NCI-H146 treated with DMSO at 0.1 percent for 48 hours (cell line): ENCODE results near the gene ARHGAP15.

ENCODE experiments used
- DNase-seq: peaks from one replicate; lab custom pipeline; 2025; ENCODE audit not compliant: unreplicated experiment; lab: John Stamatoyannopoulos, UW

ARHGAP15 gene

GRCh38 chr2:143477714-143478443 lies 348.7 kb downstream of the ARHGAP15 start:
- no peak for DNase-seq

GRCh38 chr2:143480086-143480485 lies 350.9 kb downstream of the ARHGAP15 start:
- no peak for DNase-seq

GRCh38 chr2:143480601-143481236 lies 351.5 kb downstream of the ARHGAP15 start:
- no peak for DNase-seq

- no peak for DNase-seq
Measured at GRCh38 chr2:143481237-143481623, 352.0 kb downstream of the ARHGAP15 start.

GRCh38 chr2:143481733-143482132 lies 352.5 kb downstream of the ARHGAP15 start:
- DNase-seq: no peak

- no peak for DNase-seq
Measured at GRCh38 chr2:143482316-143482715, 353.1 kb downstream of the ARHGAP15 start.

GRCh38 chr2:143482771-143483170 lies 353.6 kb downstream of the ARHGAP15 start:
- DNase-seq: no peak

- DNase-seq: no peak
Measured at GRCh38 chr2:143486976-143487375, 357.8 kb downstream of the ARHGAP15 start.

GRCh38 chr2:143489145-143489544 lies 359.9 kb downstream of the ARHGAP15 start:
- DNase-seq: no peak

- no peak for DNase-seq
Measured at GRCh38 chr2:143491131-143491530, 361.9 kb downstream of the ARHGAP15 start.

GRCh38 chr2:143493339-143493738 lies 364.1 kb downstream of the ARHGAP15 start:
- DNase-seq: no peak

- DNase-seq: no peak
Measured at GRCh38 chr2:143497726-143498125, 368.5 kb downstream of the ARHGAP15 start.

GRCh38 chr2:143498496-143498895 lies 369.3 kb downstream of the ARHGAP15 start:
- DNase-seq: no peak

GRCh38 chr2:143499061-143499460 lies 369.8 kb downstream of the ARHGAP15 start:
- no peak for DNase-seq

GRCh38 chr2:143501106-143501676 lies 372.0 kb downstream of the ARHGAP15 start:
- DNase-seq: no peak

- DNase-seq: no peak
Measured at GRCh38 chr2:143503280-143503679, 374.1 kb downstream of the ARHGAP15 start.

- DNase-seq: no peak
Measured at GRCh38 chr2:143504397-143504796, 375.2 kb downstream of the ARHGAP15 start.

- no peak for DNase-seq
Measured at GRCh38 chr2:143505542-143505941, 376.3 kb downstream of the ARHGAP15 start.

GRCh38 chr2:143513081-143513480 lies 383.9 kb downstream of the ARHGAP15 start:
- DNase-seq: no peak

GRCh38 chr2:143514413-143514812 lies 385.2 kb downstream of the ARHGAP15 start:
- no peak for DNase-seq

GRCh38 chr2:143515318-143515717 lies 386.1 kb downstream of the ARHGAP15 start:
- no peak for DNase-seq

GRCh38 chr2:143519521-143519920 lies 390.3 kb downstream of the ARHGAP15 start:
- no peak for DNase-seq
